GM21825 (cell line): ENCODE measurements around the gene GALNT18.

Experiments used
- ATAC-seq: cut with Tn5 transposase; IDR thresholded peaks from one replicate; pipeline ENCODE4 v1.9.1; 2021; ENCODE audit warnings: mild to moderate bottlenecking, moderate library complexity; ENCODE audit not compliant: unreplicated experiment

Gene GALNT18

GRCh38 chr11:11416502-11416901 is 205.3 kb downstream of the GALNT18 start:
- no peak for ATAC-seq

GRCh38 chr11:11415901-11416300 is 205.9 kb downstream of the GALNT18 start:
- no peak for ATAC-seq

DNA sequence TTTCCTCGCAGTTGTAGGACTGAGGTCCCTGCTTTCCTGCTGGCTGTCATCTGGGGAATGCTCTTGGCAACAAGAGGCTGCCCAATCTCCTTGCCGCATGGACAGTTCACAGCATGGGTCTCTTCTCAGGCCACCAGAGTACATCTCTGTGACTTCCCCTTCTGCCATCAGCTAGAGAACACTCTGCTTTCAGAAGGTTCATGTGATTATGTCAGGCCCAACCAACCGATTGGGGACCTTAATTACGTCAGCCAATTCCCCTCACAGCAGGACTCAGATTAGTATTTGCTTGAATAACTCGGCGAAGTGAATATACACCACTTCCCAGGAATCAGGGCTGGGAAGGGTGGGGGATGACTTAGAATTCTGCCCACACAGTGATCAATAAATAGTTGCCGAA is 206.8 kb downstream of the GALNT18 start:
- ATAC-seq = no peak

DNA sequence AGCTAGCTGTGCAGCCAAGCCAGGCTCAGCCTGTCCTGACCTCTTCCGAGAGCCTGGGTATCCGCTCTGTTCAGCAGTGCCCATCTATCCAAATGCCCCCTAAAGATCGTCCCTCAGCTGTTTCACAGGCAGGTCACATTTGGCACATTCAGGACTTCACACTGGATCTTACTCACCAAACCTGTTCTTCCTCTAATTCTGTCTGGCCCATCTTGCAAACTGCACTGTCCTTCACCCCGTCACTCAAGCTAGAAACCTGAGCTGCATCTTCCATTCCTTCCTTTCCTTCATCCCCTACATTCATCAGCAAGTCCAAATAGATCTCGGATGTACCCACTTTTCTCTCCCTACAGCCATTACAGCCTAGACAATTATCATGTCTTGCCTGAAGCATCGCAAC is 208.0 kb downstream of the GALNT18 start:
- ATAC-seq = no peak

DNA sequence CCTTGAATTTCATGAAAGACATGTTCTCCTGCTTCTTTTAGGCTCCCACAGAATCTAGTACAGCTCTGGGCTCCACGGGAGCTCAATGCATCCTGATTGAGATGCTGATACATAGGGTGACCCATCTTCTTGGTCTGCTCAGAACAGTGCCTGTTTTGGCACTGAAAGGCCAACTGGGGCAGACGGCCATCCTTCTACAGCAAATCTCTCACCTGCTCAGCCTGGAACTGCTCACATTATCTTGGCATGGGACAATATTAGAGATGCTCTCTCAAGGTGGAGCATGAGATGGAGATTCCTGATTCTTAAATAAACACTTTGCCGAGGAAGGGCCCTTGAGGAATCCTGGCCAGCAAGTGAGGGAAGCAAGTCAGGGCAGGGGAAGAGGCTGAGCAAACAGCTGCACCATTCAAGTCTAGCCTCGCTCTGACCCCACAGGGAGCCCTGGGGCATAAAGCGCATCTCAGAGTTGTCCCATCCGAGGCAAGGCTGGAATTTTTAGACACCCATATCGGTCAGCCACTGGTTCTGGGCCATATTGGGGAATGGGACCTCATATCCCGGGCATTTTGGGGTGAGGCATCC is 210.3 kb downstream of the GALNT18 start:
- no peak for ATAC-seq

DNA sequence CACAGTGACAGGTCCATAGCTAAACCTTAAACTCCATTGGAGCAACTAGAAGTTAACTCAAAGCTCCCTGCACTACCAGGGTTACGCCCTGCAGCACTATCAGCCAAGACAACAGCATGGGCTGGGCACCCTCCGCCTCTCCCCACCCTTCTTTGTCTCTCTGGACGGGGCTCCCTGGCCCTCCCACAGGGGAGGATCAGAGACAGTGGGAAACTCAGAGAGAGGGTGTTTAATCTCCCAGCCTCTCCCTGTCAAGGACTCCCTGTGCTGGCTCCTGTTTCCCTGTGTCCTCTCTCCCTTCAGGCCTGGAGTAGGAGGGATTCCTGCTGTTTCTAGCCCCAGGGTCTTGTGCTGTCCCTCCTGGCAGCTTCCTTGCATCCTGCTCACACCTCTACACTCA is 211.9 kb downstream of the GALNT18 start:
- ATAC-seq = no peak

DNA sequence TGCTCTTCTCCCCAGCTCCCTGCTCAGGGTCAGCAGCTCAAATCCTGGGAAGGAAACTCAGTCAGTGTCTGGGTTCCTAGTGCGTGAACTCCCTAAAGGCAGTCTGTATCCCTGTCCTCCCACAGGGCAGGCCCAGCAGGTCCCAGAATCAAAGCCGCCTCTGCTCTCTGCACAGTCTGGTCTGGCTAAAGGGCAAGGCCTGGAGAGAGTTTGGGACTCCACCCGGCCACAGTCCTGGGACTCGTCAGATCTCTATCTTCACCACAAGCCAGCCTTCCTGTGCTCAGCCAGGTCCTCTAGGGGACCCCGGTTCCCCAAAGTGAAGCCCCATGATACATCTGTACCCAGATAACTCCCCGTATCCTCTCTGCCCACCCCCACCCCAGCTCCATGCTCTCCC is 212.6 kb downstream of the GALNT18 start:
- ATAC-seq = no peak

- ATAC-seq = no peak
Measured at GRCh38 chr11:11408436-11409221, 213.2 kb downstream of the GALNT18 start.

GRCh38 chr11:11407763-11408084 is 214.1 kb downstream of the GALNT18 start:
- no peak for ATAC-seq

- no peak for ATAC-seq
Measured at GRCh38 chr11:11407065-11407762, 214.6 kb downstream of the GALNT18 start.

GRCh38 chr11:11406652-11407051 is 215.2 kb downstream of the GALNT18 start:
- ATAC-seq = no peak

DNA sequence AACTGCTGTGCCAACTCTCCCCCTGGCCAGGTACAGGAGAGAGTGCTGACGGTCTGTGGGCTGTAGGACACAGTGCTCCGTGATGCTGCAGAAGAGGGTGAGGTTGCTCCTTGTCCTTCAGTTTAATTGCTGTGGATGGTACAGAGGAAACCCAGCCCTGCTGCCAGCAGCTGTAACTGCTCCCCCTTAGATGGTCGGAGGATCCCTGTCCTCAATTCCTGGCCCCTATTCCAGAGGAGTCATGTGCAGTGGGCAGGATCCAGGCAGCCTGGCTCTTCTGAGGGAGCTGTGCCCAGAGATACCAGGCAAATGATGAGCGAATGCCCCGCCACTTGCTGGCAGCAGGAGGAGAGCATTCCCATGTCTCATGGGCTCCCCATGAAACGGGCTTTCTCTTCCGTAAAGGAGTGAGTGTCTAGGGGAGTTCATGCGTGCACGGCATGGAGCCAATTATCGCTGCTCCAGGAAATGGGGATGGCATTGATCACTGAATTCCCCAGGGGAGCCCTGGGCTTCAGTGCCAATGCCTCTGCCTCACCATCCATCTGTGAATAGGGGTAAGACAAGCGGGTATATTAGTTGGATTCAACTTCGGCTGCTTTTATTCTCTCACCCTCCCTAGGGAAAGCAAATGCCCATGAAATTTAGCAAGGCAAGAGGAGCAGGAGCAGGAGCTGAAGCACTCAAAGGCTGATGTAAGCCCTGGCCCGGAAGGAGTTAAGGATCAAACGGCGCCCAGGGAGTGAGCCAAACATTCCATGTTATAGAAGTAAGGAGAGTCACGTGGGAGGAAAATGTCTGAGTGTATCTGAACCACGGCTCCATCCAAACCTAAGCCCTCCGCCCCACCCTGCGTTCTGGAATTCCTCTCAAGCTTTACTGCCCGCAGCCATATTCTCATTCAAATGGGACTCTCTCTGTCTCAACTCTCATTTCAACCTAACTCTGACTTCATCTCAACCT is 217.8 kb downstream of the GALNT18 start:
- ATAC-seq = no peak

DNA sequence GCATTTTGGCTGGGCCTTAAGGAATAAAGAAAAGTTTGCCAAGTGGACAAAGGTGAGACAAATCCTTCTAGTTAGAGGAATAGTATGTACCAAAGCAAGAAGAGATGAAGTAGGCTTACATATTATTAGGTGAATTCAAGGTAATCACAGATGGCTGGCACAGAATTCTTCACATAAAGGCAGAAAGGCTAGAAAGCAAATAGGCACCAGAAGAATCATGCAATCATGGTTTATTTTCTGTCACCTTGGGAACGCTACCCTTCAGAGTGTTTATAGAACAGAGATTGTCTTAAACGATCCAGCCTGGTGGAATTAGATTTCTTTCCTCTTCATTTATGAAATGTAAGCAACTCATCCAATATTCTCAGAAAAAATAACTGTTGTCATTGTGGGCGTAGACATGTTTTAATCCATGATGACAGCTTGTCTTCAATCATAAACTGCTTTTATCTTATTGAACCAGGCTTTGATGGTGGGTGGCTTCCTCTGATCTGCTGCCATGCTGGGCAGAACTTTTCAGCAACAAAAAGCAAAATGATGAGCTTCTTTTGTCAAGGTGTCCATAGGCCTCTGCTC is 219.8 kb downstream of the GALNT18 start:
- ATAC-seq = no peak

DNA sequence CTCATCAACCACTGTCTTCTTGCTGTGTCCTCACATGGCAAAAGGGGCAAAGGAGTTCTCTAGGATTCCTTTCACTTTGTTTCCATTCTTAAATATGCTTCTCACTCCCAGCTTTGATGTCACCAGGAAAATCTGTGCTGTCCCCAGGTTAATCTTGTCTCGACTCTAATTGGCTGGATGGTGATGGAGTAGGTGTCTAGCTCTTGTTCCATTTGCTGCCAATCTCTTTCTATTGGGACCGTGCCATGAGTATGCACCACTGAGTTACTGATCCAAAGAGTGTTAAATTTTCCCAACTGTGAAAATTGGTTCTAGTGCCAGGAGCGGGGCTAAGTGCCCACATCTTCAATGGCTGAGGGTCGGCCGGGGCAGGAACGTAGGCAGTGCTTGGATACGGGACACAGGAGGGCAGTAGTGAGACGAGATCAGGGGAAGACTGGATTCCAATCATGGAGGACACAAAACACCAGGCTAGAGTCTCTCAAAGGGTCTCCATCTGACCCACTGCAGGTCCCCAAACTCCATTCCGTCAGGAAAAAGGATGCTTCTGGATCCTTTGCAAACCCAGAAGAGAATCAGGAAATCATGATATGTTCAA is 221.1 kb downstream of the GALNT18 start:
- no peak for ATAC-seq

- ATAC-seq = no peak
Measured at GRCh38 chr11:11400121-11400520, 221.7 kb downstream of the GALNT18 start.

DNA sequence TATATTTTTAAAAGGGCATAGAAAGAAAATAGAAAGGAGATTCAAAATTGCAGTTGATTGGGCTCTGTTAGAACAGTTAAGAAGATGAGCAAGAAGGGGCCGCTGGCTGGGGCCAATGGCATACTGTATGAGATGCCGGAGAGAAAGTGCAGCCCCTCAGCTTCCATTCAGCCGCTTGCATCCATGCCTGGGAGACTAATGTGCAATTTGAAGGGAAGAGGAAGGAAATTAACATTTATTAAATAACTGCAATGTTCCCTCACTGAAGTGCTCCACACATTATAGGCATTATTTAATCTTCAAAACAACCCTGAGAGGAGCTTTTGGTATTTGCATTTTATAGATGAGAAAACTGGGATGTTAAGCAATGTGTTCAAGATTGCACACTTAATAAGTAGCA is 224.0 kb downstream of the GALNT18 start:
- no peak for ATAC-seq

DNA sequence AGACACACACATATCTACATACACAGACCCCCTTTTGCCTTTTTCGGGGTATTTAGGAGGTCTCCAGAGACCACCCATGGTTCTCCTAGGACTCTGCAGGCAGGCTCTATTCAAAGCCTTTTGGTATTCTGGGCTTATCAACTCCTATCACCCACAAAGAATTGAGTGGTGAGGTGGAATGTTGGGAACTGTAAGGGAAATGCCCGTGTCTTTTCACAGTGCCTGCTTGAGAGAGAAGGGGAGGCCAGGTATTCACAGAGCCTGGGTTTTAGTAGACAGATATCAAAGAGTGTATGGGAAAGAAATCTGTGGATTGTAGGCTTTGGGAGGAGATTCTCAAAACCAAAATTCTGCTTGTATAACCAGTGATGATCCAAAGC is 224.8 kb downstream of the GALNT18 start:
- ATAC-seq = no peak

DNA sequence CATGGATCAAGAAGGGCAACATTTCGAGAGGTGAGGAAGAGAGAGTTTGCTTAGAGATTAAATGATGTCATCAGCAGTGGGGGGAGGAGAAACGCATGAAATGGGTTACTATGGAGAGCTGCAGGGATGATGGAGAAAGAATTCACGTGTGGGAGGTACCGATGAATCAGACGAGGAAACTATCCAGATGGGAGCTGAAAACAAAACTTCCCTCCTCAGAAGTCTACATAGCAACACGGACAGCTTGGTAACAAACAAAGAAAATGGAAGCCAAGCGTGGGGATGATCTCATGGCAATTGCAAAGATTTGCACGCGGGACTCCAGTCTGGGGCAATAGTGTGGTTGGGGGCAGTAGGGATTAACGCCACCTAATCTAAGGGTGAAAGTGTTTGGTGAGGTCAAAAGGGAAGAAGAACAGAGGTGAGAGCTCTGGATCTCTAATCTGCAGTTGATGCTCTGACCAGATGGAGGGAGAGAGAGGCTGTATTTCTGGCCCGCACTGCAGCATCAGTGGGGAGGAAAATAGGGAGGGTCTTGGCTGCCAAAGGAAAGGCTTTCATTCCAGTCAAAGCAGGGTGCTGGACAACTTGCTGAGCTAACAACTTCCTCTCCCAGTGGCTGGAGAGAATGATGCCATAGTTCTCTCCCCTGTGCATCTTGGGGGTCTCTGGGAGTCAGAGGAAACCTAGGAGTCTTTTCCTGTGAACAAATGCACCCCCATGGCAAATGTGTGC is 225.3 kb downstream of the GALNT18 start:
- no peak for ATAC-seq

GRCh38 chr11:11395126-11395525 is 226.7 kb downstream of the GALNT18 start:
- ATAC-seq = no peak

- no peak for ATAC-seq
Measured at GRCh38 chr11:11394241-11394640, 227.6 kb downstream of the GALNT18 start.
